ENCODE measurements around the gene PSMA6.

PSMA6 gene

GRCh38 chr14:35284506-35284905 is 7.7 kb upstream of the PSMA6 start:
- FAIRE-seq (no peak), DNase-seq (ENCODE audit: insufficient read length, low spot score) (no peak)
- TF ChIP-seq POLR2A (IDR thresholded peaks at IDR 0.05; ENCODE audit: low read depth, low read length): no peak
- no peak for TF ChIP-seq POLR2AphosphoS5 (IDR thresholded peaks at IDR 0.05; ENCODE audit: low read depth, low read length)
- no peak for TF ChIP-seq SPI1 (IDR thresholded peaks at IDR 0.05; ENCODE audit: low read depth, low read length)
- TF ChIP-seq PAX5 (IDR thresholded peaks at IDR 0.05; ENCODE audit: insufficient read depth, low read length, severe bottlenecking): no peak
- TF ChIP-seq TAF1 (IDR thresholded peaks at IDR 0.05; ENCODE audit: low read depth, low read length): no peak
- TF ChIP-seq POU2F2 (IDR thresholded peaks at IDR 0.05; ENCODE audit: low read depth, low read length): no peak

GRCh38 chr14:35285168-35286002 is 6.8 kb upstream of the PSMA6 start:
- TF ChIP-seq POU2F2 (IDR thresholded peaks at IDR 0.05; ENCODE audit: low read depth, low read length) (0 out of 2 replicates have a peak, but pooled peaks have one; percentile 37), PAX5 (IDR thresholded peaks at IDR 0.05; ENCODE audit: insufficient read depth, low read length, severe bottlenecking) (no peak), SPI1 (IDR thresholded peaks at IDR 0.05; ENCODE audit: low read depth, low read length) (peak; percentile 94), POLR2AphosphoS5 (IDR thresholded peaks at IDR 0.05; ENCODE audit: low read depth, low read length) (no peak), TAF1 (IDR thresholded peaks at IDR 0.05; ENCODE audit: low read depth, low read length) (peak; percentile 51; the same call in 1 of the 2 replicates), POLR2A (IDR thresholded peaks at IDR 0.05; ENCODE audit: low read depth, low read length) (no peak)
- FAIRE-seq (peak; percentile 87), DNase-seq (ENCODE audit: insufficient read length, low spot score) (peak; percentile 31)

- no peak for TF ChIP-seq PAX5 (IDR thresholded peaks at IDR 0.05; ENCODE audit: insufficient read depth, low read length, severe bottlenecking)
- 0 out of 2 replicates have a peak, but pooled peaks have one; percentile 4 for TF ChIP-seq POU2F2 (IDR thresholded peaks at IDR 0.05; ENCODE audit: low read depth, low read length)
- TF ChIP-seq TAF1 (IDR thresholded peaks at IDR 0.05; ENCODE audit: low read depth, low read length): no peak
- 0 out of 2 replicates have a peak, but pooled peaks have one; percentile 11 for TF ChIP-seq SPI1 (IDR thresholded peaks at IDR 0.05; ENCODE audit: low read depth, low read length)
- TF ChIP-seq POLR2AphosphoS5 (IDR thresholded peaks at IDR 0.05; ENCODE audit: low read depth, low read length): no peak
- peak; percentile 46; the same call in 1 of the 2 replicates for TF ChIP-seq POLR2A (IDR thresholded peaks at IDR 0.05; ENCODE audit: low read depth, low read length)
- DNase-seq (ENCODE audit: insufficient read length, low spot score) (no peak), FAIRE-seq (peak; percentile 9)
Observed at GRCh38 chr14:35286003-35286600, 6.1 kb upstream of the PSMA6 start.

DNA sequence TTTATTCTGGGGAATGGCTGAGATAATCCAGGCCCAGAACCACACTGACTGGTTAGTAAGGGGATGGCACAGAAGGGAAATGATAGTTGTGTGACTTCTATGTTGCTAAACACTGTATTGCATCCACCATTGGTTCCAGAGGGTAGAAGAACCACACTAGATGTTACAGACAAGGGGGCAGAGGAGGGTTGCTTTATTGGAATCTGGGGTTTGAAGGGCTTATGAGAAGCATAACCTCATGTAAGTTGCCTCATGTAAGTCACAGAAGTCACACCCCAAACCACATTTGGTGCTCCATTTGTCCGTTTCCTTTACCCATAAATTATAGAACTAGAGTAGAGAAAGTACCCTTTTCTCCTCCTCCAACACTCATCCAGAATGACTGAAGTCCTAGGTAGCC is 5.5 kb upstream of the PSMA6 start:
- TF ChIP-seq SPI1 (IDR thresholded peaks at IDR 0.05; ENCODE audit: low read depth, low read length): no peak
- no peak for TF ChIP-seq TAF1 (IDR thresholded peaks at IDR 0.05; ENCODE audit: low read depth, low read length)
- TF ChIP-seq POLR2A (IDR thresholded peaks at IDR 0.05; ENCODE audit: low read depth, low read length): no peak
- TF ChIP-seq POLR2AphosphoS5 (IDR thresholded peaks at IDR 0.05; ENCODE audit: low read depth, low read length): no peak
- TF ChIP-seq POU2F2 (IDR thresholded peaks at IDR 0.05; ENCODE audit: low read depth, low read length): no peak
- DNase-seq (ENCODE audit: insufficient read length, low spot score): no peak
- peak; percentile 64 for FAIRE-seq

DNA sequence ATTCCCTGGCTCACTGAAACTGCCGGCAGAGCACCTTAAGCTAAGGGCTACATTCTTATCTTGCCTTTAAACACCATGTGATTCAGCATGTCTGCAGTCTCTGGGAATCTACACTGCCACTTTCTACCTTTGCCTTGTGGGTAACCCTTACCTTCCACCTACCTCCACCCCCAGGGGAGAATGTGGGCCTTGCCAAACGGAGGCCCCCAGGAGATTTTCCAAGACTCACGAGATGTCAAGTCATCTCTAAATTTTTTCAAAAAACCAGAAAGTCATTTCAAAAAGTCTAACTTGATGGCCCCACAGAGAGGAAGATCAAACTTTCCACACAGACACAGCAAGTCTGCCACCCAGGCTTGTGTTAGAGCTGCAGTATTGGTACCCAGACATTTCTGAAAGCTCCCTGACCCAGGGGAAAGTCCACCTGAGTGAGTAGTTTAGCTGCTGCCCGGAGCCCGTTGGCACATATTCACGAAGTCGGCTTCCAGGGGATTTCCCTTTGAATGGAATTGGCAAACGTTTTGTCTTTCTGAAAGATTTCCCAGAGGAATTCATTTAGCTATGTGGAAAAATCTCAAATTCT is 4.7 kb upstream of the PSMA6 start:
- DNase-seq (ENCODE audit: insufficient read length, low spot score) (no peak), FAIRE-seq (no peak)
- no peak for TF ChIP-seq PAX5 (IDR thresholded peaks at IDR 0.05; ENCODE audit: insufficient read depth, low read length, severe bottlenecking)
- TF ChIP-seq POU2F2 (IDR thresholded peaks at IDR 0.05; ENCODE audit: low read depth, low read length): 0 out of 2 replicates have a peak, but pooled peaks have one; percentile 23

- no peak for FAIRE-seq
- TF ChIP-seq POLR2A (IDR thresholded peaks at IDR 0.05; ENCODE audit: low read depth, low read length) (no peak), POU2F2 (IDR thresholded peaks at IDR 0.05; ENCODE audit: low read depth, low read length) (no peak), POLR2AphosphoS5 (IDR thresholded peaks at IDR 0.05; ENCODE audit: low read depth, low read length) (no peak)
- no peak for DNase-seq (ENCODE audit: insufficient read length, low spot score)
Observed at GRCh38 chr14:35289623-35290022, 2.6 kb upstream of the PSMA6 start.

DNA sequence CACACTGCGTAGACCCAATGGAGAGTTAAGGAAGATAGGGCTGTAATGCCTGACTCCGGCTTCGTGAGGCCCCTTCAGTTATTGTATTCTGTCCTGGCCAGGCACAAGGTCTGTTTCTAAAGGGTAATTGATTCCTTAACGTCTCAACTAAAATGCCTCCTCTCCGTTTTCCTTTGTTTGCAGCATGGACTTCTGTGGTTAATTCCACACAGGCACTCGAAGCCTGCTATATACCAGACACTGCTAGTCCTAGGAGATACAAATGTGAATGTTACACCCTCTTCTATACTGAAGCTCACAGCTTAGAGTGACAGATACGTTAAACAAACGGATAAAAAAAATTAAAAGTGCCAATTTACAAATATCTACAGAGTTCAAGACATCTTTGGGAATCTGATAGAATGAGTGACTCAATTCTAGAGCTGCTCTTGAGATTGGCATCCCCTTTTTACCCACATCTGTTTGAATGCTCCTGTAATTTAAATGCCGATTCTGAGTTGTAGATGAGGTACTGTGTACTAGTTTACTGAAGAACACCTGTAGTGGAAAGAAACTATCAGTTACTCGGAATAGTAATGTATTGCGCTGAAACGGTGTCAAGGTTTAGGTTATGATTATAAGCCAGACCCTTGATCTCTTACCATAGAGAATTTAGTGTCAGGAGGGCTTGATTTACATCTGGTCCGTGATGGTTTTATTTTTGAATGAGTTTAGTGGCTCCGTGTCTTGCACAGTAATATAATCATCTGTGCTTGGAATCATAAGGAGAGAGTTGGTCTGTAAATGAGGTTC is 784 bp downstream of the PSMA6 start:
- TF ChIP-seq PAX5 (IDR thresholded peaks at IDR 0.05; ENCODE audit: insufficient read depth, low read length, severe bottlenecking): no peak
- no peak for TF ChIP-seq SPI1 (IDR thresholded peaks at IDR 0.05; ENCODE audit: low read depth, low read length)
- TF ChIP-seq TAF1 (IDR thresholded peaks at IDR 0.05; ENCODE audit: low read depth, low read length): no peak
- TF ChIP-seq POU2F2 (IDR thresholded peaks at IDR 0.05; ENCODE audit: low read depth, low read length): no peak
- TF ChIP-seq POLR2AphosphoS5 (IDR thresholded peaks at IDR 0.05; ENCODE audit: low read depth, low read length): no peak
- TF ChIP-seq POLR2A (IDR thresholded peaks at IDR 0.05; ENCODE audit: low read depth, low read length): no peak
- DNase-seq (ENCODE audit: insufficient read length, low spot score): no peak
- FAIRE-seq: no peak

DNA sequence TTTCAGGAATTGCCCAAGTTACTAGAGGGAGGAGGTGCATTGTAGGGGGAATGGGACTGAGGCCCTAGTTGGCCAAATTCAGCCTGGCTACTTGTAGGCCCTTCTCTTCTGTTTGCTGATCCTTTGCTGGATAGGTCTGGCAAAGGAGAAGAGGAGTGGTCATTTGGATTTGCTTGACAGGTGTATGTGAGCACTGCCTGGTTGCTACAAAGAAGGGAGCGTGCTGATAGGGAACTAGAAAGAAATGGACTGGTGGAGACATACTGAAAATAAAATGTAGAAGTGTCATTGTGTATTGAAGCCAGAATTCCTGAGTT is 3.6 kb downstream of the PSMA6 start:
- DNase-seq (ENCODE audit: insufficient read length, low spot score) (no peak), FAIRE-seq (no peak)
- TF ChIP-seq POLR2AphosphoS5 (IDR thresholded peaks at IDR 0.05; ENCODE audit: low read depth, low read length) (no peak), TAF1 (IDR thresholded peaks at IDR 0.05; ENCODE audit: low read depth, low read length) (no peak), POU2F2 (IDR thresholded peaks at IDR 0.05; ENCODE audit: low read depth, low read length) (no peak), SPI1 (IDR thresholded peaks at IDR 0.05; ENCODE audit: low read depth, low read length) (no peak), POLR2A (IDR thresholded peaks at IDR 0.05; ENCODE audit: low read depth, low read length) (no peak), PAX5 (IDR thresholded peaks at IDR 0.05; ENCODE audit: insufficient read depth, low read length, severe bottlenecking) (no peak)

DNA sequence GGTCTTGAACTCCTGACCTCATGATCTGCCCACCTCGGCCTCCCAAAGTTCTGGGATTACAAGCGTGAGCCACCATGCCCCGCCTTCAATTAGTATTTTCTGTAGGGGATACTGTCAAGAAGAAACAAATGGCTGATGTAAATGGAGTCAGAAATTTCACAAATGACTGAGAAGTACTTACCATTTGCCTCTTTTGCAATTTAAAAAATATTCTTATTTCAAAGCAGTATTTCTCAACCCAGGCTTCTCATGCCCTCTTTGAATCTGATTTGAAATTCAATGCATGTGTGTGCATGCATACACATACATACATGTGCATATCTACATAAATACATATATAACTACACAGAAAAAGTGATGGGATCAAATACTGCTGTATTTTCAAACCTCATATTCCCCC is 4.4 kb downstream of the PSMA6 start:
- FAIRE-seq: no peak
- DNase-seq (ENCODE audit: insufficient read length, low spot score): no peak

More for the DNA sequence above, 4.4 kb downstream of the PSMA6 start:
- TF ChIP-seq POU2F2 (IDR thresholded peaks at IDR 0.05; ENCODE audit: low read depth, low read length) (no peak), TAF1 (IDR thresholded peaks at IDR 0.05; ENCODE audit: low read depth, low read length) (no peak), POLR2A (IDR thresholded peaks at IDR 0.05; ENCODE audit: low read depth, low read length) (no peak)
